Neural cell (in vitro differentiated cells): ENCODE measurements around the gene ITPR2. TPM values are rescaled to one million over a fixed set of nuclear protein-coding genes. Genes with fewer than 3 reads are reported as not detected.

Experiments
- H2AFZ ChIP-seq: fragments of 200-600, 300-800 bp; sonication (generic), shearing (Covaris generic); 2 replicates; pipeline ENCODE4 v1.6.0; 2014; ENCODE audit warnings: low read depth, mild to moderate bottlenecking, antibody characterized with exemption, low read length, moderate library complexity
- H3F3A ChIP-seq: fragments of 200-600 bp; shearing (Covaris generic); 2 replicates; pipeline ENCODE4 v1.6.1; 2016; ENCODE audit warnings: mild to moderate bottlenecking, moderate library complexity, mixed read lengths, antibody characterized with exemption, low read length; ENCODE audit not compliant: insufficient read depth, poor library complexity, severe bottlenecking
- H3K27ac ChIP-seq: fragments of 200-600, 300-800 bp; sonication (generic), shearing (Covaris generic); 2 replicates; pipeline ENCODE4 v1.5.1; 2014; ENCODE audit warnings: mild to moderate bottlenecking, low read length, moderate library complexity
- H3K27me3 ChIP-seq: fragments of 300-800, 200-600 bp; sonication (generic), shearing (Covaris generic); 2 replicates; pipeline ENCODE4 v1.6.0; 2014; ENCODE audit warnings: mild to moderate bottlenecking, low read depth, low read length, moderate library complexity; ENCODE audit not compliant: insufficient read depth
- H3K36me3 ChIP-seq: fragments of 300-800, 200-600 bp; sonication (generic), shearing (Covaris generic); 2 replicates; pipeline ENCODE4 v1.5.1; 2014; ENCODE audit warnings: mild to moderate bottlenecking, antibody characterized with exemption, low read length, moderate library complexity; ENCODE audit not compliant: insufficient read depth
- H3K4me2 ChIP-seq: fragments of 300-800, 200-600 bp; sonication (generic), shearing (Covaris generic); 2 replicates; pipeline ENCODE4 v1.6.0; 2014; ENCODE audit warnings: mild to moderate bottlenecking, low read length
- H3K4me3 ChIP-seq: fragments of 300-800, 200-600 bp; sonication (generic), shearing (Covaris generic); 2 replicates; pipeline ENCODE4 v1.5.1; 2014; ENCODE audit warnings: mild to moderate bottlenecking, low read length, moderate library complexity
- H3K79me2 ChIP-seq: fragments of 200-600 bp; shearing (Covaris generic); replicated peaks from 2 replicates; pipeline ENCODE4 v1.6.0; 2014; ENCODE audit warnings: mild to moderate bottlenecking, low read length, moderate library complexity; ENCODE audit not compliant: insufficient read depth
- H3K9ac ChIP-seq: fragments of 300-800, 200-600 bp; sonication (generic), shearing (Covaris generic); 2 replicates; pipeline ENCODE4 v1.6.1; 2016; ENCODE audit warnings: mild to moderate bottlenecking, low read length, mixed read lengths
- H3K9me2 ChIP-seq: fragments of 200-600 bp; shearing (Covaris generic); 2 replicates; pipeline ENCODE4 v1.6.1; 2016; ENCODE audit warnings: mild to moderate bottlenecking, low read length, mixed read lengths; ENCODE audit not compliant: insufficient read depth
- H3K9me3 ChIP-seq: fragments of 200-600, 300-800 bp; sonication (generic), shearing (Covaris generic); 2 replicates; pipeline ENCODE4 v1.6.1; 2016; ENCODE audit warnings: mild to moderate bottlenecking, mixed run types, low read length, moderate library complexity, mixed read lengths
- H4K20me1 ChIP-seq: fragments of 200-600 bp; shearing (Covaris generic); 2 replicates; pipeline ENCODE4 v1.6.1; 2016; ENCODE audit warnings: mild to moderate bottlenecking, mixed run types; ENCODE audit not compliant: insufficient read depth
- EP300 ChIP-seq: fragments of 450-650 bp; conservative IDR thresholded peaks from 2 replicates; pipeline ENCODE4 v1.6.1; 2014; ENCODE audit warnings: antibody characterized with exemption, mild to moderate bottlenecking, moderate library complexity; ENCODE audit not compliant: poor library complexity, severe bottlenecking
- EZH2 ChIP-seq: fragments of 200-600, 300-800 bp; shearing (Covaris generic), sonication (generic); IDR thresholded peaks from 2 replicates; pipeline ENCODE4 v1.6.1; 2014; ENCODE audit warnings: antibody characterized with exemption, low read length, borderline replicate concordance, mild to moderate bottlenecking; ENCODE audit not compliant: insufficient read depth, poor library complexity, severe bottlenecking
- MXI1 ChIP-seq: fragments of 450-650 bp; conservative IDR thresholded peaks from 2 replicates; pipeline ENCODE4 v1.6.1; 2014; ENCODE audit warnings: antibody characterized with exemption, mild to moderate bottlenecking; ENCODE audit not compliant: poor library complexity, severe bottlenecking
- POLR2AphosphoS5 ChIP-seq: IDR thresholded peaks from 2 replicates; pipeline ENCODE4 v1.6.1; 2012
- RAD21 ChIP-seq: fragments of 450-650 bp; conservative IDR thresholded peaks from 2 replicates; pipeline ENCODE4 v1.6.1; 2014; ENCODE audit warnings: antibody characterized with exemption, mild to moderate bottlenecking, moderate library complexity
- REST ChIP-seq: IDR thresholded peaks from 2 replicates; pipeline ENCODE4 v1.6.1; 2012; ENCODE audit warnings: borderline replicate concordance
- TAF1 ChIP-seq: IDR thresholded peaks from 2 replicates; pipeline ENCODE4 v1.6.1; 2012; ENCODE audit warnings: low read depth
- polyA plus RNA-seq: library from polyadenylated mRNA; depleted of rRNA; stranded (reverse); fragments of >200 nt; gene quantifications from 2 replicates; pipeline ENCODE4 v1.2.3, GENCODE V29; 2014
- TF ChIP-seq, protein P1 (sequence below): fragments of 450-650 bp; IDR thresholded peaks from 2 replicates; pipeline ENCODE4 v1.5.1; 2014; ENCODE audit warnings: antibody characterized with exemption, mild to moderate bottlenecking, moderate library complexity; ENCODE audit not compliant: poor library complexity, severe bottlenecking

Gene ITPR2
- polyA plus RNA-seq, 1 donor from 2014 or later, result 2.0 TPM

DNA sequence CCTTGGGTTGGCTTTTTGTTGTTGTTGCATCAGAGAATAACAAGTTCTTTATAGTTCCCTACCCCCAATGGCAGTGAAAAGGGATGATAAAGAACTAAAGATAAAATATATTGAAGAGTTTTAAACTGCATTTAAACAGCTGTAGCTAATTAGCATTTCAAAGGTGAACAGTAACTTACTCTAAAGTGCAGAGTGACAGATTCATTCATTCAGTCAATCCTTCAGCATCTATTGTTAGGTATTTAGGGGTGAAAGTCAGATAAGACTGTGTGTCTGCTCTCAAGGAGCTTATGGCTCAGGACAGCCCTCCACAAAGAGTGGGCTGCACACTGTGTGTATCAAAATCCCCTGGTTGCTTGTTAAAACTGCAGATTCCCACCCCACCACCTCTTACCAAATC lies 491.5 kb downstream of the ITPR2 start:
- no peak overlapping the region for H3K4me2 ChIP-seq

DNA sequence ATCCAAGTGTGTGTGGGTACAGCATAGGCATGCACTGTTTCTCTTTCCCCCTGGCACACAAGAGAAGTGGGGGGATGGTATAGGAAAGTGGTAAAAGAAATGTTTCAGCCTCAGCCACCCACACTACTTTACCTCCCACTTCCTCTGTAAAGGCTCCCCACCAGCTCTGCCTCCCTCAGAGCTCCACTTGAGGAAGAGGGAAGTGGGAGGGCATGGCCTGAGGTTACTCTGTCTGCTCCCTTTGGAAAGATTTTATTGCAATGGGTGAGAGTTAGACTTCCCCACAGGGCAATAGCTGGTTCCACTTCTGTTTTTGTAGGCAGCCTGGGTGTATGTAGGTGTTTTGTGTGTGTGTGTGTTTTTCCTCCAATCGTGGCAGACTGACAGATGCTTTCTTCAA lies 492.3 kb downstream of the ITPR2 start:
- Histone ChIP-seq H3K36me3 (no peaks in the 10 kb centered on the region), H3K4me2 (no peak overlapping the region), H3K9ac (no peak overlapping the region), H3F3A (no peaks in the 10 kb centered on the region), H3K27ac (no peak overlapping the region), H3K4me3 (no peak overlapping the region), H3K9me2 (no peaks in the 10 kb centered on the region), H3K27me3 (no peaks in the 10 kb centered on the region), H3K79me2 (no peaks in the 10 kb centered on the region), H4K20me1 (no peaks in the 10 kb centered on the region), H3K9me3 (no peaks in the 10 kb centered on the region), H2AFZ (no peak overlapping the region)
- TF ChIP-seq EP300 (no peak), EZH2 (no peak), POLR2AphosphoS5 (no peak), MXI1 (no peak), TAF1 (no peak), REST (no peak), RAD21 (no peak)
- TF ChIP-seq, protein P1, sequence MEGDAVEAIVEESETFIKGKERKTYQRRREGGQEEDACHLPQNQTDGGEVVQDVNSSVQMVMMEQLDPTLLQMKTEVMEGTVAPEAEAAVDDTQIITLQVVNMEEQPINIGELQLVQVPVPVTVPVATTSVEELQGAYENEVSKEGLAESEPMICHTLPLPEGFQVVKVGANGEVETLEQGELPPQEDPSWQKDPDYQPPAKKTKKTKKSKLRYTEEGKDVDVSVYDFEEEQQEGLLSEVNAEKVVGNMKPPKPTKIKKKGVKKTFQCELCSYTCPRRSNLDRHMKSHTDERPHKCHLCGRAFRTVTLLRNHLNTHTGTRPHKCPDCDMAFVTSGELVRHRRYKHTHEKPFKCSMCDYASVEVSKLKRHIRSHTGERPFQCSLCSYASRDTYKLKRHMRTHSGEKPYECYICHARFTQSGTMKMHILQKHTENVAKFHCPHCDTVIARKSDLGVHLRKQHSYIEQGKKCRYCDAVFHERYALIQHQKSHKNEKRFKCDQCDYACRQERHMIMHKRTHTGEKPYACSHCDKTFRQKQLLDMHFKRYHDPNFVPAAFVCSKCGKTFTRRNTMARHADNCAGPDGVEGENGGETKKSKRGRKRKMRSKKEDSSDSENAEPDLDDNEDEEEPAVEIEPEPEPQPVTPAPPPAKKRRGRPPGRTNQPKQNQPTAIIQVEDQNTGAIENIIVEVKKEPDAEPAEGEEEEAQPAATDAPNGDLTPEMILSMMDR, result no peak

More for the DNA sequence above, 491.5 kb downstream of the ITPR2 start:
- H3K27me3 ChIP-seq, result no peaks in the 10 kb centered on the region
- H3K4me3 ChIP-seq, result no peak overlapping the region
- H3K36me3 ChIP-seq, result no peaks in the 10 kb centered on the region
- no peak overlapping the region for H2AFZ ChIP-seq
- TF ChIP-seq REST (no peak), EP300 (no peak)
- TF ChIP-seq, protein P1, result no peak
- H3K79me2 ChIP-seq, result no peaks in the 10 kb centered on the region
- H3F3A ChIP-seq, result no peaks in the 10 kb centered on the region
- H4K20me1 ChIP-seq, result no peaks in the 10 kb centered on the region
- H3K9me3 ChIP-seq, result no peaks in the 10 kb centered on the region
- H3K27ac ChIP-seq, result no peak overlapping the region
- no peak overlapping the region for H3K9ac ChIP-seq
- H3K9me2 ChIP-seq, result no peaks in the 10 kb centered on the region
